HG02623 (cell line): ENCODE data around the gene DENND4B.
"Not testable (repeated sequence)": the region's sequence is repeated elsewhere in the genome, so short reads cannot be mapped to it uniquely, and the experiment has no call there.

Experiments
- ATAC-seq: cut with Tn5 transposase; IDR thresholded peaks from one replicate; pipeline ENCODE4 v1.9.1; 2021; ENCODE audit warnings: moderate library complexity; ENCODE audit not compliant: unreplicated experiment

Gene DENND4B

DNA sequence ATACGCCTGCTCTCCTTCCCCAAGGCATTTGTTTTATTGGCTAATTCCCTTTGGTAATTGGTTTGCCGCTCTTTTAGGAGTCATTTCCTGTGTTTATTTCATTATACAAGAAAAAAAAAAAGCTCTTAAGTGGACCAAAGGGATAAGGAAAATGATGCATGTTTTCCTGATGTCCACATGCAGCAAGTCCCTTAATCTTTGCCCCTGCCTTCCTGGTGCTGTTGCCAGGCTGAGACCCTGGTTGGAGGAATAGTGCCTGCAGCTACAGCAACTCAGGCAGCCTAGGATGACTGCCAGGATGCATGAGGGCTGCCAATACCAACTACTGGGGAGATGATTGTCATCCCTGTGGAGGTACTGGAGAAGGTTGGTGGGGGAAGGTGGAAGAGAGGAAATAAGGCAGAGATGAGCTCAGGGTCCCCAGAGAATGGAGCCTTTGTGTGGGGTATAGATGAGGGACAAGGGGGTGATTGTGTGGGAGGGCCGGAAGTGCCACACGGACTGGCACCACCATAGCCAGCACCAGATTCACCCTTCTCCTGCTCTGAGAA is 17.7 kb downstream of the DENND4B start:
- ATAC-seq: no peak

DNA sequence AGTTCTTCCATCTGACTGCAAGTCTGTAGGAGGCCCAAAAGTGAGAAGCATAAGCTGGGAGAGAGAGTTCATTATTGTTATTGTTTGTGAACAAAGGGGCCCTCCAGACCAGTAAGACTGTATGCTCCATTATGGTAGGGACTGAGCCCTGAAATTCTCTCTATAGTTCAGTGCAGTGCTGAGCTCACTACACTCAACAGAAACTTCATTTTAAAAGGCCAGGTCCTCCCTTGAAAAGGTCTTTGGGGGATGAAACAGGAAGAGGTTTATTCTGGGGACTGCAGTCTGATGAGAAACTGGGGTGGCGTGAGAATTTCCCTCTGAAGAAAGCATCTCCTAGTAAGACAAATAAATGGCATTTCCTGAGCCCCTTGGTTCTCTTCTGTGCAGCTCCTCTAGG is 18.3 kb downstream of the DENND4B start:
- no peak for ATAC-seq

DNA sequence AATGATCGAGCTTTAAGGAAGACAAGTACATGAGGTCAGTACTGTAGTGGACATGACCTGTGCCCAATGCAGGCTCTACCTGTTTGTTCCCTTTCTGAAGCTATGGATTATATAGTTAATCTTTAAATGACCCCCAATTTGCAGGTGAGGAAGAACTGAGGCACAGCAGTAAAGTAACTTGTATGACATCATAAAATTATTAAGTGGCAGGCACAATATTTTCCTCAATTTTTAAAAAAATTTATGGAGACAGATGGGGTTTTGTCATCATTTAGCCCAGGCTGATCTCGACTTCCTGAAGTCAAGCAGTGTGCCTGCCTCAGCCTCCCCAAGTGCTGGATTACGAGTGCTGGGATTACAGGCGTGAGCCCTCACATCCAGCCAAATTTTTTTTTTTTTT is 20.1 kb downstream of the DENND4B start:
- ATAC-seq: no peak

DNA sequence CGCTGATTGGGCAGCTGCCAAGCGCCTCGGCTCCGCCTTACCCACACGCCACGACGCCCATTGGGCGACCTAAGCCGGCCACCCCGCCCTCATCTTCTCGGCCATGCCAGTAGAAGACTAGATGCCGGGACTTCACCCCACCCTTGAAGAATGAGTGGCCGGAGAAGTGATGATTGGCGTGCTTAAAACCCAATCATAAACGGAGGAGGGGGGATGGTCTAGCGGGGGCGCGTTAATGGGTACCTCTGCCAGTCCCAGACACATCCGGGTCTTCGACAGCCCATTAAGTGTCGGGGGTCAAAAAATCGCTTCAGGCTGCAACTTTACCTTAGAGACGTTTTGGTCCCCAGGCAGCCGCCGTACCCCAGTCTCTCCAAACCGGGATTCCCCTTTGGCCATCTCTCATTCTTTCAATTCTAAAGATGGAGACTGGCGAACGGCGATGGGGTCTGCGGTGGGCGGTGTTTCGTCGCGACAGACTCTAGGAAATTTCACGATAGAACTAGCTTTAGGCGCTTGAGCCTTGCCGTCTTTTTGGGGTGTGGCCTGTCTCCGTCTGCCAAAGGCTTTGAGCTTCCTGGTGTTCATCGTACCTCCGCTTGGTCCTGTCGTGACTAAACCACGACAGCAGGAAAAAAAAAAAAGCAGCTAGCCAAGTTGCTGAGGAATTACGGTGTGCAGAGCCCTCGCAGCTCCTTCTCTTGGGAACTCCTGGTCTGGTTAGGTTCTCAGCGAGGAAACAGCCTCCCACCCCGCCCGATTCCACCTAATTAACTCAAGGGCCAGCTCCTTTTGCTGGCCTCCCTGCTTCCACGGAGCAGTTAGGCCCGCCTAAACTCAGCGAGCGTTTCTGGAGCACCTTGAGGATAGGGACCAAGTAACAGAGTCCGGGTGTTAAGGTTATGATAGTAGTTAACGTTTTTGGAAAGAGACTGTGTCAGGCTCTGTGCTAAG is 23.3 kb downstream of the DENND4B start, which contains the start of gene GATAD2B:
Gene GATAD2B (minus strand): TSS at position 1 of the 954 bp plus-strand sequence. CDS start 94,625 bp downstream, outside the sequence.
- ATAC-seq: peak; percentile 89

DNA sequence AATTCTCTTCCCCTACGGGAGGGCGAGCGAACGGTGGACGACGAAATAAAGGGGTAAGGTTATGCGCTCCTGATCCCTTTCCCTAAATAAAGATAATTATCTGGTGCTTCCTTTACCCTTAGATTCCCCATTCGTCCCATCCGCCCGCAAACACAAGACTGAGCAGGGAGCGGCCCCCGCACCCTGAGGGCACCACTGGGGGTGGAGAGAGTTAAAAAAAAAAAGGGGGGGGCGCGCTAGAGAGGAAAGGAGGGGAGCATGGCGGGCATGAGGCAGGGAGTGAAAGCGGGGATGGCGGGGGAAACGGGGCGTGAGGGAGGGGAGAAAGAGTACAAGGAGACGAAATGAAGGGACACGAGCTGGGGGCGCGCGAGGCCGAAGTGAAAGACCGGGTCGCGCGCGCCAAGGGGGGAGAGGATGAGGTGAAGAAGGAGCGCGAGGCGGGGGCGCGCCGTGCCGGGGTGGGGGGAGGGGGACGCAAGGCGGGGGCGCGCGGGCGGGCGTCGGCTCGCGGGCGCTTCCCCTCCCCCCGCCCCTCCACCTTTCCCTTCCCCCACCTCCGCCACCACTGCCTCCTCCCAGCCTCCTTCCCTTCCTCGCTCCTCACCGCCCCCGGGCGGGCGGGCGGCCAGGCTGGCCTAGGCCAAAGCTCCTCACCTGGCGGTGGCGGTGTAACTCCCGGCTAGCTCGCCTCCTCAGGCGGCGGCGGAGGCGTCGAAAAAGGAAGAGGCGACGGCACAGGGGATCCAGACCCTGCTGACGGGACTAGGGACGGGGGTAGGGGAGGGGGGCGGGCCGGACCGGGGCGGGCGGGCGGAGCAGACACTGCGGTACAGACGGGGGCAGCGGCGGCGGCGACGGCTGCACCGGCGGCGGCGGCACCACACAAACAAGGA is 24.2 kb downstream of the DENND4B start:
- ATAC-seq: peak; percentile 27

DNA sequence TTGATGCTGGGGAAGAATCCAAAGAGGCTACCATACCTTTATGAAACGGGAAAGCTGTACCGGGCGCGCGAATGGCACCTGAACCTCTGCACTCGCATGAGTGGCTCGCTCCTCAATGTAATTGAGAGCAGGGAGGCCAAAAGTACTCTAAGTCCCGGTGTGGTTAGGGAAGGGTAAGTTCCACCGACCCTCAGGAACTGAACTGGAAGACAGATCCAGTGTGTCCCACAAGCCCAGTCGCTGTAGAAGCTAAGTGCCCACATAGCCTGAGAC is 24.8 kb downstream of the DENND4B start:
- no peak for ATAC-seq

DNA sequence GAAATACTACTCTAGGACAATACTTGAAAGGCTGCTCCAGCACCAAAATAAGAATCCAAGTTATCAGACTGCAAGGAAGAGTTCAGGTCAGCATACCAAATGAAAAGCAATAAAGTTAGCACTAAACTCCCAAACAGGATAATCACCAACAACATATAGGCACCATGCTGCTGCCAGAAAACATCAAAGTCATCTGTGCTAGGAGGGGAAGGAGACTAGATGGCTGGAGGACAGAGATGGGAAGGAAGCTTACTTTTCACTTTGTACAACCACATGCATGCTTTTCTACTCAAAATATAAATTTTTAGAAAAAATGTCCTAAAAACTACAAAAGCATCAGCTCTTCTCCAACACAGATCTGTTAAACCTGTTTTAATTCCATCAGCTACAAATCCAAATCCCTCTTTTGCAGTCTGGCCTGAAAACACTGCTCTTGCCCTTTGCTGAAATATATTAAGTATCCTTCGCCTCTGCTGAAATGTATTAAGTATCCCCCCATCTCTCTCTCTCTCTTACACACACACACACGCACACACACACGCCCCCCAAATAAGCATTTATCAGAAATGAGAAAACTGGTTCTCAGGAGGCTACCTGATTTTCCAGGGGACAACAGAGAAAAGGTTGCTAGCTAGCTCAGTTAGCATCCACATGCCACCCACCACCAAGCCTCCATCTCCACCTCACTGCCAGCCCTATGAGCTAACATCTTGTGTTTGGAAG is 25.3 kb downstream of the DENND4B start:
- ATAC-seq: no peak

DNA sequence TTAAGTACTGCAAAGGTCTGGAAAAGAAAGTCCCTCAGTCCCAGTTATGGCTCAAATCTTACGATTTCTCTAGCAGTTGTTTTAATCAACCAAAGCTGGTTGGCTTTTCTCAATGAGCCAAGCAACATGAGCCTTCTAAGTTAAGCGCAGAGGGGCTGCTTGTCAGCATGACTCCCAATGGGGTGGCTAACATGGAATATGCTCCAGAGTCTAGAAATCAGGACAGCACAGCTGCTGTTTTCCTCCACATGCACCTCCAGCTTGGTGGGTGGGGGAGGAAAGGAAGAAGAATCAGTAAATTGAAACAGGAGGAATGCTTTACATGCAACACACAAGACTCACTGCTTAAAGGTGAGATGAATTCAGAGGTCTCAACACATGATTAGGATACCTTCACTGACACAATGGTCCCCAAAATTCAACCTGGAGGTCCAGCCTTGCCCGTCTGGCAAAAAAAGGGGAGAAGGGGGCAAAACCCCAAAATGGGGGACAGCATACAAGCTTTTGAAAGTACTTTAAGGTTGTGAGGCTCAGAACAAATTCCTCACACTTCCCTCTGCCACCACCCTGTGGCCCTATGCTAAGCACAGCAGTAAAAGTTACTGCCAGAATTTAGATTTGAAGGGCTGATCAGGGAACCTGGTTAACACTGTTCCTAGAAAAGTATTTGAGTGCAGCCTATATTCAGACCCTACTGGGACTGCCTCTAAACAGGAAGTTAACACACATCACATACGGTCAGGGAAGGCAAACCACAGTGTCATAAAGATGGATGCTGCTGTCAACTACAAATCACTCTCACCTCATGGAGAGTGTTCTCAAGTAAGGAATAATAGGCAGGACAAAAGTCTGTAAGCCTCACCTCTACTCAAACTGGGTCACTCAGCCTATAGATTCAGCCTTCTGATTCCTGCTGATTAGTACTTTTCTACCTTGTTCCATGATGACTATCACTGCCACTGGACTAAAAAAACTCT is 26.4 kb downstream of the DENND4B start:
- ATAC-seq: no peak

DNA sequence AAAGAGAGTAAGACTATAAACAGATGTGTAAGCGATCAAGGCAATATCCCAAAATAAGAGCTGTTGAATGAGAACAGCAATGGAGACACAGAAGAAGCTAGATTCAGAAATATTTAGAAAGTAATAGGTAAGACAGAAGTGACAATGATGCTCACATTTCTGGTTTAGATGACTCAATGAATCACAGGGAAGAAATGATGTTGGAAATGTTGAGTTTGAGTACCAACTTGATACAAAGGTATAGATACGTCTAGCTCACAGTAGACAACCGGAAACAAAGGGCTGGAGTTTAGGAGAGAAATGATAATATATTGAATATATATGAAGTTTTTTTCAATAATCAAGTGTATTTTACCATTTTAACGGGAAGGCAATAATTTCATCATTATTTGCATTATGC is 30.2 kb downstream of the DENND4B start:
- ATAC-seq: no peak

DNA sequence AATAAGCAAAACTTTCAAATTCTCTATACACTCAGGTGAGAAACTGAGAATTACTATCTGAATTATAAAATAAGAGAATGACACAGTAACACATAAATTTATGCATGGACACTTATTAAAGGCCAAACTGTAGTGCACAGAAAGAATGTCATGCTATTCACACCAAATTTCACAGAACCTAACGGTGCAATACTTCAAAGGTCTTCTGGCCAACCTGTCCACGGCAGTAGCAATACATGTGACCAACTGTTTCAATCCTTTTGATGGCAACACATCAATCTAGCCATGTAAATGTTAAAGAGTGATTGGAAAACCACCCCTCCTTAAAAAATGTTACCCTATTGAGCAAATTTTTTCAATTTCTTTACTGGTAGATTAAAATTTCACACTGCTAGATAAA is 34.2 kb downstream of the DENND4B start:
- ATAC-seq: no peak

DNA sequence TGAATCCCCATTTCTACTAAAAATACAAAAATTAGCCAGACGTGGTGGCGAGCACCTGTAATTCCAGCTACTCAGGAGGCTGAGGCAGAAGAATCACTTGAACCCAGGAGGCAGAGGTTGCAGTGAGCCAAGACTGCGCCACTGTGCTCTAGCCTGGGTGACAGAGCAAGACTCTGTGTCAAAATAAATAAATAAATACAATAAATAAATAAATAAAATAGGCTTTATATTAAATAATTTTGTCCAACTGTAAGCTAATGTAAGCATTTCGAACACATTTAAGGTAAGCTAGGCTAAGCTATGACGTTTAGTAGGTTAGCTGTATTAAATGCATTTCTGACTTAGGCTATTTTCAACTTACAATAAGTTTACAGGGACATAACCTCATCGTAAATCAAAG is 36.0 kb downstream of the DENND4B start:
- ATAC-seq: not testable (repeated sequence)

DNA sequence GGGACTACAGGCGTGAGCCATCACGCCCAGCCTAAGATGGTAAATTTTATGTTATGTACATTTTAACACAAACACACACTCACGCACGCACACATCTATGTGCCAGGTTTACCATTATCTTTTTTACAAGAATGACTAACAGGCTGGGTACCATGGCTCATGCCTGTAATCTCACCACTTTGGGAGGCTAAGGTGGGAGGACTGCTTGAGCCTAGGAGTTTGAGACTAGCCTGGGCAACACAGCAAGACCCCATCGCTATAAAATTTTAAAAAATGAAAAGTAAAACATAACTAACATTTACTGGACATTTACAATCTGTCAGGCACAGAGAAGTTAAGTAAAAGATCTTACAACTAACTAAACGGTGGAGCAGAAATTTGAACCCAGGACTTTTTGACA is 38.4 kb downstream of the DENND4B start:
- no peak for ATAC-seq

DNA sequence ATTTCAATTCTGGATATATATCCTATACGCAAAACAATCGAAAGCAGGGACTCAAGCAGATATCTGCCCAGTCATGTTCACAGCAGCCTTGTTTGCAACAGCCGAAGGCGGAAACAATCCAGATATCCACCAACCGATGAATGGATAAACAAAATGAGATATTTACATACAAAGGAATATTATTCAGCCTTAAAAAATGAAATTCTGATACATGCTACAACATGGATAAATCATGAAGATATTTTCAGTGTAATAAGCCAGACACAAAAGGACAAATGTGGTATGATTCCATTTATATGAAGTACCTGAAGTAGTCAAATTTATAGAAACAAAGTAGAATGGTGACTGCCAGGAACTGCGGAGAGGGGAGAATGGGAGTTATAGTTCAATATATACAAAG is 39.4 kb downstream of the DENND4B start:
- no peak for ATAC-seq

DNA sequence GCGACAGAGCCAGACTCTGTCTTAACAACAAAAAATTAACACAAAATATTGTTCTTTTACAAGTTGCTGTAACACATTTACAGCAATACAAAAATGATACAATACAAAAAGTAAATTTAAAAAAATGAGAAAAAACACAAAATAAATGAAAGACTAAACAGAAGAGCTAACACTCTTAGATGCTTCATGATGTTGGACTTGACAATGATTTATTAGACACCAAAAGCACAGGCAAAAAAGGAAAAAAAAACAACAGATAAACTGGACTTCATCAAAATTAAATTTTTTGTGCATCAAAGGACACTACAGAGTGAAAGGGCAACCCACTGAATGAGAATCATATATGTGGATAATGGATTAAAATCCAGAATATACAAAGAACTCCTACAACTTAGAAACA is 40.1 kb downstream of the DENND4B start:
- no peak for ATAC-seq

DNA sequence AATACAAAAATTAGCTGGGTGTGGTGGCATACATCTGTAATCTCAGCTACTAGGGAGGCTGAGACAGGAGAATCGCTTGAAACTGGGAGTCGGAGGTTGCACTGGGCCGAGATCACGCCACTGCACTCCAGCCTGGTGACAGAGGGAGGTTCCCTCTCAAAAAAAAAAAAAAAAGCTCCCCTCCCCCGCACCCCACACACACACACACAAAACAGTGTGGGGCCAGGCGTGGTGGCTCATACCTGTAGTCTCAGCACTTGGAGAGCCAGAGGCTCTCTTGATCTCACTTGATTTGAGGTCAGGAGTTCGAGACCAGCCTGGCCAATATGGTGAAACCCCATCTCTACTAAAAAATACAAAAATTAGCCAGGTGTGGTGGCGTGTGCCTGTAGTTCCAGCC is 40.6 kb downstream of the DENND4B start:
- not testable (repeated sequence) for ATAC-seq

DNA sequence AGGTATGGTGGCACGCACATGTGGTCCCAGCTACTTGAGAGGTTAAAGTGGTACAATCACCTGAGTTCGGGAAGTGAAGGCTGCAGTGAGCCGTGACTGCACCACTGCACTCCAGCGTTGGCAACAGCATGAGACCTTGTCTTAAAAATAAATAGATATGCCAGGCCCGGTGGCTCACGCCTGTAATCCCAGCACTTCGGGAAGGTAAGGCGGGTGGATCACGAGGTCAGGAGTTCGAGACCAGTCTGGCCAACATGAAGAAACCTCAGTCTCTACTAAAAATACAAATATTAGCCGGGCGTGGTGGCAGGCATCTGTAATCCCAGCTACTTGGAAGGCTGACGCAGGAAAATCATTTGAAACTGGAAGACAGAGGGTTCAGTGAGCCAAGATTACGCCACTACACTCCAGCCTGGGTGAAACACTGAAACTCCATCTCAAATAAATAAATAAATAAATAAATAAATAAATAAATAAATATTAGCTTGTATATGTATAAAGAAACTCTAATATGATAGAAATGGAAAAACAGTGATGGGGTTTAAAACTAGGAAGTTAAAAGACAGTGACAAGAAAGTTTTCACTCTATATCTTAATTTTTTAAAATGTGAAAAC is 42.6 kb downstream of the DENND4B start:
- ATAC-seq: no peak

DNA sequence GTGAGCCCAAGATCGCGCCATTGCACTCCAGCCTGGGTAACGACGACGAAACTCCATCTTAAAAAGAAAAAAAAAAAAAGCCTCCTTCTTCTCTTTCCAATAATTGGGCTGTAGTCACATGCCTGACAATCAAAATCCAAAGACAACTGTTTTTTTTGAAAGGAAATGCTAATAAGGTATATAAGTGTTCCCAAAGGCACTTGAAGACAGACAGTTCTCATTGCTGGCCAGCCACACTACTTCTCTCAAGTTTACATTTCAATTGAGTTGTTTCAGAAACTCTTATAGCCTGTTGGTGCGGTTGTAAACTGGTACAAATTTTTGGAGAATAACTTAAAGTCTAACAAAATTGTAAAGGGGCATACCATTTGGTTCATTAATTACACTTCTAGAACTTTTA is 47.0 kb downstream of the DENND4B start:
- no peak for ATAC-seq

DNA sequence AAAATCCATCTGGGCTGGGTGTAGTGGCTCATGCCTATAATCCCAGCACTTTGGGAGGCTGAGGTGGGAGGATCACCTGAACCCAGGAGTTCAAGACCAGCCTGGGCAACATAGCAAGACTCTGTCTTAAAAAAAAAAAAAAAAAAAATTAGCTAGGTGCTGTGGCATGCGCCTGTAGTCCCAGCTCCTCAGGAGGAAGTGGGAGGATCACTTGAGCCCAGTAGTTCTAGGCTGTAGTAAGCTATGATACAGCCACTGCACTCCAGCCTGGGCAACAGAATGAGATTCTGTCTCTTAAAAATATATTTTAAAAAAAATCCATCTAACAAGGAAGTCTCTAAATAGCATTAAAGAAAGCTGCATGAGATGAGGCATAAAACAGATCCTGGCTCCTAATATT is 50.7 kb downstream of the DENND4B start:
- not testable (repeated sequence) for ATAC-seq

DNA sequence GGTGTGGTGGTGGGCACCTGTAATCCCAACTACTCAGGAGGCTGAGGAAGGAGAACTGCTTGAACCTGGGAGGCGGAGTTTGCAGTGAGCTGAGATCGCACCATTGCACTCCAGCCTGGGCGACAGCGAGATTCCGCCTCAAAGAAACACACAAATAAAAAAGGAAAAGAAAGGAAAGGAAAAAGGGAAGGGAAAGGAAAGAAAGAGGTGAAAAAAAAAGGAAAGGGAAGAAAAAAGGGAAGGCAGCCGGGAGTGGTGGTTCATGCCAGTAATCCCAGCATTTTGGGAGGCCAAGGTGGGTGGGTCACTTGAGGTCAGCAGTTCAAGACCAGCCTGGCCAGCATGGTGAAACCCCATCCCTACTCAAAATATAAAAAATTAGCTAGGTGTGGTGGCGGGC is 55.5 kb downstream of the DENND4B start:
- ATAC-seq: not testable (repeated sequence)
